SK-N-SH (cell line): ENCODE measurements around the gene ATP8A1.

Experiments
- CHD2 ChIP-seq: fragments of 150-350 bp; IDR thresholded peaks from 2 replicates; pipeline ENCODE4 v1.6.1; 2018; ENCODE audit warnings: low read length; ENCODE audit not compliant: partially characterized antibody
- EP300 ChIP-seq, 2 experiments: IDR thresholded peaks; 2 replicates each; pipeline versions ENCODE4 v1.4.0 to v1.6.1; 2012; ENCODE audit warnings: borderline replicate concordance in 1 of 2, low read depth in 1 of 2, low read length in 1 of 2
- FOSL2 ChIP-seq: IDR thresholded peaks from 2 replicates; pipeline ENCODE4 v1.4.0; 2012; ENCODE audit warnings: low read depth, mild to moderate bottlenecking, moderate library complexity, borderline replicate concordance
- GABPA ChIP-seq: IDR thresholded peaks from 2 replicates; pipeline ENCODE4 v1.4.0; 2012; ENCODE audit warnings: low read depth, mild to moderate bottlenecking
- RAD21 ChIP-seq: IDR thresholded peaks from 2 replicates; pipeline ENCODE4 v1.6.1; 2012; ENCODE audit warnings: mild to moderate bottlenecking, low read length
- TAF1 ChIP-seq: IDR thresholded peaks from 2 replicates; pipeline ENCODE4 v1.6.1; 2012; ENCODE audit warnings: low read depth, mild to moderate bottlenecking, low read length, moderate library complexity, borderline replicate concordance
- YY1 ChIP-seq: IDR thresholded peaks from 2 replicates; pipeline ENCODE4 v1.4.0; 2012; ENCODE audit warnings: low read depth, mild to moderate bottlenecking
- TF ChIP-seq, protein P1 (sequence below): fragments of 200-600 bp; sonication (generic); IDR thresholded peaks from 2 replicates; pipeline ENCODE4 v1.6.1; 2017; ENCODE audit warnings: antibody characterized with exemption, mild to moderate bottlenecking, moderate library complexity

DNA sequence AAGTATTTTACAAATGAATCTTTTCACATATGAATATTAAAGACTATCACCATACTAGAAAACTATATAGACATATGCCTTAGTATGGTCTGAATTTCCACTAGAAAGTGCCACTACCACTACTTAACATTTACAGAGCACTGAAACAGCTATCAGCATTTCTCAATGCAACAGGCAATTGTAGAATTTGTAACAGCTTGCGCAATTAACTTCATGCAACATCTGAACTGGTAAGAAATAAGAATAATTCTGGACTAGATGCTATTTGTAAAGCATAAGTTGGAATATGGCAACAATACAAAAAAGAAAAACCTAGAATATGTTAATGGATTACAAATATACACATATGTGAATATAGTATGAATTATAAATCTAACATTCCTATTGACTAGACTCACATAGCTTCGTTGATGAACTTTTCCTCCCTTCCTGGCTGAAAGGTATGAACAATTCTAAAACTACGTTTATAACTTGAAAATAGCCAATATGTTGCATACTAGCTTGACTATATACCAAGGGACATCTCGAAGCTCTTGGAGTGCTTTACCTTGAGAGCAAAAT, 82.0 kb downstream of the ATP8A1 start:
- TF ChIP-seq EP300 (IDR thresholded peaks at IDR 0.05; ENCODE audit: borderline replicate concordance in 1 of 2, low read depth in 1 of 2, low read length in 1 of 2) (no peak), RAD21 (no peak), CHD2 (no peak), FOSL2 (no peak), GABPA (no peak), TAF1 (no peak), YY1 (no peak)
- TF ChIP-seq, protein P1, sequence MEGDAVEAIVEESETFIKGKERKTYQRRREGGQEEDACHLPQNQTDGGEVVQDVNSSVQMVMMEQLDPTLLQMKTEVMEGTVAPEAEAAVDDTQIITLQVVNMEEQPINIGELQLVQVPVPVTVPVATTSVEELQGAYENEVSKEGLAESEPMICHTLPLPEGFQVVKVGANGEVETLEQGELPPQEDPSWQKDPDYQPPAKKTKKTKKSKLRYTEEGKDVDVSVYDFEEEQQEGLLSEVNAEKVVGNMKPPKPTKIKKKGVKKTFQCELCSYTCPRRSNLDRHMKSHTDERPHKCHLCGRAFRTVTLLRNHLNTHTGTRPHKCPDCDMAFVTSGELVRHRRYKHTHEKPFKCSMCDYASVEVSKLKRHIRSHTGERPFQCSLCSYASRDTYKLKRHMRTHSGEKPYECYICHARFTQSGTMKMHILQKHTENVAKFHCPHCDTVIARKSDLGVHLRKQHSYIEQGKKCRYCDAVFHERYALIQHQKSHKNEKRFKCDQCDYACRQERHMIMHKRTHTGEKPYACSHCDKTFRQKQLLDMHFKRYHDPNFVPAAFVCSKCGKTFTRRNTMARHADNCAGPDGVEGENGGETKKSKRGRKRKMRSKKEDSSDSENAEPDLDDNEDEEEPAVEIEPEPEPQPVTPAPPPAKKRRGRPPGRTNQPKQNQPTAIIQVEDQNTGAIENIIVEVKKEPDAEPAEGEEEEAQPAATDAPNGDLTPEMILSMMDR, result no peak
